HepG2 (cell line): ENCODE results near the gene ZBTB21. TPM values are rescaled to one million over a fixed set of nuclear protein-coding genes. Genes with fewer than 3 reads are reported as not detected.

Experiments
- ATAC-seq: fragments of 200-7000 bp; cut with Tn5 transposase; 3 replicates; pipeline ENCODE4 v1.9.1; 2020; ENCODE audit warnings: mild to moderate bottlenecking, moderate library complexity
- BruUV-seq: library from RNA; stranded (reverse); fragments of 400-500 nt; replicated peaks from 2 replicates; lab custom pipeline; 2021; lab: Mats Ljungman, UMichigan
- CTCF ChIA-PET: fragments of 300-600 bp; formaldehyde crosslinking; extraction: SDS; loops from one replicate; lab custom pipeline; 2021; ENCODE audit warnings: low total read pairs, inconsistent platforms, low intra/inter-chr PET ratio; lab: Yijun Ruan, JAX
- POLR2A ChIA-PET: fragments of 350-600 bp; sonication (Branson Sonifier 250); formaldehyde crosslinking; loops from one replicate; lab custom pipeline; 2020; ENCODE audit warnings: antibody characterized with exemption, inconsistent platforms; lab: Yijun Ruan, JAX
- DNase-seq: peaks from one replicate; pipeline ENCODE4 v3.0.0-alpha.2; 2015; ENCODE audit warnings: low spot score
- FAIRE-seq: peaks from 3 replicates; lab custom pipeline; 2011; peaks lifted over from hg19 to GRCh38; lab: Jason Lieb, UNC
- H2AFZ ChIP-seq: one replicate; pipeline ENCODE4 v1.6.1; 2011; ENCODE audit warnings: low read length, inconsistent platforms
- H3K27ac ChIP-seq: fragments of 300-600 bp; 3 replicates; pipeline ENCODE4 v1.8.0; 2011; ENCODE audit warnings: mixed run types, mild to moderate bottlenecking, mixed read lengths, low read length, inconsistent platforms; ENCODE audit not compliant: insufficient read depth; ENCODE audit errors: extremely low read length
- H3K27me3 ChIP-seq, 2 experiments: fragments of 200-600 bp in 1 of 2; 2 replicates in 1 of 2; 3 replicates in 1 of 2; pipeline versions ENCODE4 v1.6.0 to v1.8.0; 2011; ENCODE audit warnings: low read length in 2 of 2, mild to moderate bottlenecking in 2 of 2, moderate library complexity in 2 of 2, inconsistent platforms in 1 of 2; ENCODE audit not compliant: insufficient read depth in 2 of 2, control insufficient read depth in 1 of 2
- H3K36me3 ChIP-seq, 2 experiments: fragments of 200-600 bp in 1 of 2; replicated peaks in 1 of 2; 2 replicates in 1 of 2; 3 replicates in 1 of 2; pipeline versions ENCODE4 v1.5.1 to v1.8.0; 2011; ENCODE audit warnings: low read length in 2 of 2, inconsistent platforms in 1 of 2; ENCODE audit not compliant: insufficient read depth in 2 of 2, control insufficient read depth in 1 of 2
- H3K4me1 ChIP-seq: 2 replicates; pipeline ENCODE4 v1.5.1; 2012; ENCODE audit warnings: low read length, inconsistent platforms; ENCODE audit not compliant: insufficient read depth
- H3K4me2 ChIP-seq: 2 replicates; pipeline ENCODE4 v1.6.0; 2011; ENCODE audit warnings: low read depth, low read length, inconsistent platforms
- H3K4me3 ChIP-seq, 3 experiments: fragments of 200-600 bp in 1 of 3; sonication (generic), shearing (Covaris generic) in 1 of 3; replicated peaks in 1 of 3; 2 replicates each; pipeline ENCODE4 v1.5.1; 2011 to 2016; ENCODE audit warnings: low read length in 3 of 3, inconsistent platforms in 2 of 3, low read depth in 2 of 3, mild to moderate bottlenecking in 2 of 3, control low read depth in 1 of 3, mixed read lengths in 1 of 3; ENCODE audit not compliant: insufficient read depth in 1 of 3
- H3K79me2 ChIP-seq: one replicate; pipeline ENCODE4 v1.6.1; 2011; ENCODE audit warnings: low read length, inconsistent platforms; ENCODE audit not compliant: insufficient read depth
- H3K9ac ChIP-seq: 2 replicates; pipeline ENCODE4 v1.6.0; 2011; ENCODE audit warnings: mild to moderate bottlenecking, low read depth, low read length, inconsistent platforms; ENCODE audit not compliant: insufficient read depth
- H3K9me3 ChIP-seq: 2 replicates; pipeline ENCODE4 v1.5.1; 2012; ENCODE audit warnings: mild to moderate bottlenecking, low read length
- H4K20me1 ChIP-seq: 2 replicates; pipeline ENCODE4 v1.6.0; 2011; ENCODE audit warnings: inconsistent platforms, mild to moderate bottlenecking, low read length, moderate library complexity; ENCODE audit not compliant: insufficient read depth
- CREM ChIP-seq, 2 experiments: sonication (generic) in 1 of 2; formaldehyde crosslinking in 1 of 2; IDR thresholded peaks; 2 replicates each; pipeline versions ENCODE4 v1.4.0 to v1.6.1; 2016 to 2020; ENCODE audit warnings: antibody characterized with exemption in 1 of 2, mild to moderate bottlenecking in 1 of 2, missing genetic modification reagents in 1 of 2
- HNRNPK ChIP-seq: fragments of 200-400 bp; formaldehyde crosslinking; IDR thresholded peaks from 2 replicates; pipeline ENCODE4 v1.6.1; 2018; ENCODE audit warnings: low read length, low read depth, moderate library complexity, mild to moderate bottlenecking; ENCODE audit not compliant: poor library complexity, severe bottlenecking
- NFE2L1 ChIP-seq: sonication (generic); formaldehyde crosslinking; IDR thresholded peaks from 2 replicates; pipeline ENCODE4 v1.4.0; 2020; ENCODE audit warnings: missing genetic modification reagents, mild to moderate bottlenecking, borderline replicate concordance
- NR0B2 ChIP-seq: sonication (generic); formaldehyde crosslinking; IDR thresholded peaks from 2 replicates; pipeline ENCODE4 v1.4.0; 2020; ENCODE audit warnings: mild to moderate bottlenecking, missing genetic modification reagents
- RARG ChIP-seq: sonication (generic); formaldehyde crosslinking; IDR thresholded peaks from 2 replicates; pipeline ENCODE4 v1.4.0; 2020; ENCODE audit warnings: low read depth, mild to moderate bottlenecking, missing genetic modification reagents
- USF2 ChIP-seq, 2 experiments: sonication (generic) in 1 of 2; formaldehyde crosslinking in 1 of 2; IDR thresholded peaks; 2 replicates each; pipeline versions ENCODE4 v1.5.1 to v1.6.1; 2011 to 2020; ENCODE audit warnings: borderline replicate concordance in 1 of 2, low read depth in 1 of 2, low read length in 1 of 2, mild to moderate bottlenecking in 1 of 2, missing genetic modification reagents in 1 of 2, moderate library complexity in 1 of 2
- ZBTB37 ChIP-seq: sonication (generic); formaldehyde crosslinking; IDR thresholded peaks from 2 replicates; pipeline ENCODE4 v1.4.0; 2020; ENCODE audit warnings: mild to moderate bottlenecking, missing genetic modification reagents
- ZNF383 ChIP-seq: sonication (generic); formaldehyde crosslinking; IDR thresholded peaks from 2 replicates; pipeline ENCODE4 v1.4.0; 2020; ENCODE audit warnings: missing genetic modification reagents, mild to moderate bottlenecking, borderline replicate concordance
- ZNF644 ChIP-seq: IDR thresholded peaks from 2 replicates; pipeline ENCODE4 v1.6.1; 2016; ENCODE audit warnings: low read depth
- WGBS: methylation state at CpG from one replicate; pipeline ENCODE4 v1.1.6; 2017; ENCODE audit warnings: low lambda C conversion rate; 5-methylcytosine and 5-hydroxymethylcytosine counted together
- in situ Hi-C: cut with HindIII; loops from 2 replicates; pipeline ENCODE4 v1.10.0; 2017; ENCODE audit warnings: low pct_unique_long_range_greater_than_20kb; ENCODE audit not compliant: extremely low pct_ligation_motif_present
- intact Hi-C: fragments of 100-400 bp; cut with micrococcal nuclease; formaldehyde crosslinking; loops from one replicate; pipeline ENCODE4 v1.10.0; 2022; ENCODE audit not compliant: unreplicated experiment
- polyA plus RNA-seq, 8 experiments: library from polyadenylated mRNA; depleted of rRNA in 3 of 8; stranded (reverse) in 7 of 8; unstranded in 1 of 8; fragments of >200 nt; fragmentation: Illumina TruSeq in 4 of 8; extraction: Trizol in 4 of 8; gene quantifications; 2 replicates each; pipeline versions ENCODE4 v1.2.1 to v1.2.3, GENCODE V29; 2011 to 2016; ENCODE audit warnings: low read depth in 4 of 8, missing spikeins in 1 of 8, mixed read lengths in 1 of 8; ENCODE audit not compliant: insufficient read depth in 1 of 8
- total RNA-seq, 5 experiments: library from RNA; depleted of rRNA; stranded (reverse); fragments of >200 nt; fragmentation: Illumina TruSeq; extraction: Trizol; gene quantifications; 2 replicates each; pipeline ENCODE4 v1.2.3, GENCODE V29; 2016; ENCODE audit warnings: low read depth in 1 of 5

ZBTB21 gene
- total and polyA plus RNA-seq, 2 of the 13 experiments (the other 11 are each of a cell fraction or from before 2014, with no cell fraction given): 4.5 to 6.1 TPM

GRCh38 chr21:42003051-42003461, 7.1 kb downstream of the ZBTB21 start (continued):
- TF ChIP-seq USF2 (IDR thresholded peaks at IDR 0.05; ENCODE audit: low read depth, low read length): no peak
- TF ChIP-seq USF2 (CRISPR knock-in tag; IDR thresholded peaks at IDR 0.05; ENCODE audit: borderline replicate concordance): no peak
- TF ChIP-seq HNRNPK: no peak
- no peak for TF ChIP-seq CREM (IDR thresholded peaks at IDR 0.05)
- no peak for TF ChIP-seq CREM (CRISPR knock-in tag; IDR thresholded peaks at IDR 0.05)
- TF ChIP-seq ZNF383 (CRISPR knock-in tag): no peak
- TF ChIP-seq RARG (CRISPR knock-in tag): no peak
- no peak for TF ChIP-seq NR0B2

- no peak overlapping the region for H3K9ac ChIP-seq
- no peak for DNase-seq
- no peak for FAIRE-seq
- no peaks in the 10 kb centered on the region for H4K20me1 ChIP-seq
- POLR2A ChIA-PET: no interaction called here
- no peak overlapping the region for H3K4me2 ChIP-seq
- H3K36me3 ChIP-seq: peaks cover 5 to 16% of the 10 kb centered on the region in 2 experiments
- no peak overlapping the region for H2AFZ ChIP-seq
- BruUV-seq: no TSS peak
- no peak for ATAC-seq
- intact Hi-C loops (no loop called here), in situ Hi-C loops (no loop called here)
- H3K4me3 ChIP-seq: no peak overlapping the region
- H3K4me1 ChIP-seq: peaks cover 11% of the 10 kb centered on the region
- WGBS: 97% methylated on average over 14 of the region's 14 CpGs
- no peak for TF ChIP-seq NFE2L1 (CRISPR knock-in tag)
- no peak for TF ChIP-seq ZBTB37
- TF ChIP-seq ZNF644 (CRISPR knock-in tag): no peak
- no peaks in the 10 kb centered on the region for H3K27me3 ChIP-seq
- peaks cover 27% of the 10 kb centered on the region for H3K79me2 ChIP-seq
- H3K9me3 ChIP-seq: no peaks in the 10 kb centered on the region
- H3K27ac ChIP-seq: no peak overlapping the region
- CTCF ChIA-PET: no interaction called here
Observed at GRCh38 chr21:42002421-42002958, 7.7 kb downstream of the ZBTB21 start.
